Cerebellar nuclear complex (tissue), 1 donor: Measurements from ENCODE around the gene USF1.
"Not testable (repeated sequence)": the region's sequence is repeated elsewhere in the genome, so short reads cannot be mapped to it uniquely, and the experiment has no call there.

ENCODE experiments used
- DNase-seq, 2 experiments: peaks; one replicate each; lab custom pipeline; 2025; lab: John Stamatoyannopoulos, UW

Gene USF1

DNA sequence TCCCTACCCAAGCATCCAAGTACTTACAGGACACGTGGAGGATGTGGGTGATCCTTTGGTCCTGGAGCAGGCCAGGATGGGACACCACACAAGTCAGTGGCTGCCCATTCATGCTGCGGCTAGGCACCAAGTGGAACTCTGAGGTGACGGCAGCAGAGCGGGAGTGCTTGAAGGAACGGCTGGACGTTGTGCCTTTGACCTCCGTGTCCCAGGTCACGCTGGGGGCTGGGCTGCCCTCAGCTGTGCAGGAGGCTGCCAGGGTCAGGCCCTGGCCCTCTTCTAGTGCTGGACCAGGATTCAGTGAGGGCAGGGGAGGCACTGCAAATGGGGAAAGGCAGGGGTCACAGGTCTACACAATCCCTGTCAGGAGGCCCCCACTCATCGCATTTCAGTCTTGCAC lies 31.6 kb upstream of the USF1 start:
- DNase-seq: no peak

DNA sequence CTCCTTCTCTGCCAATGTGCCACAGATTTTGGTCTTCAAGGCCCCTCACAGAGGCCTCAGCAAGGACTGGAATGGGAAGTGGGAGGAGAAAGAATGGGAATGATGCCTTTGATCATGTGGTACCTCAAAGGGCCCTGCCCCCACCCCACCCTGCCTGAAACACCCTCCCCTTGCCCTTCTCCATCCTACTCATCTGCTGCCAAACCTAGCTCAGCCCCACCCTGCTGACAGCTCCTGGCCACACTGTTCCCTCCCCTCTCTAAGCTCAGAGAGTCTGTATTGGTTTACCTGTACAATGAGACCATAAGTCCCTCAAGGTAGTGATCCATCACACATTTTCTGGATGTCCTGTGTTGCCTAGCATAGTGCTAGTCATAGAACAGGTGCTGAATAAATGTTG lies 30.6 kb upstream of the USF1 start:
- no peak for DNase-seq

DNA sequence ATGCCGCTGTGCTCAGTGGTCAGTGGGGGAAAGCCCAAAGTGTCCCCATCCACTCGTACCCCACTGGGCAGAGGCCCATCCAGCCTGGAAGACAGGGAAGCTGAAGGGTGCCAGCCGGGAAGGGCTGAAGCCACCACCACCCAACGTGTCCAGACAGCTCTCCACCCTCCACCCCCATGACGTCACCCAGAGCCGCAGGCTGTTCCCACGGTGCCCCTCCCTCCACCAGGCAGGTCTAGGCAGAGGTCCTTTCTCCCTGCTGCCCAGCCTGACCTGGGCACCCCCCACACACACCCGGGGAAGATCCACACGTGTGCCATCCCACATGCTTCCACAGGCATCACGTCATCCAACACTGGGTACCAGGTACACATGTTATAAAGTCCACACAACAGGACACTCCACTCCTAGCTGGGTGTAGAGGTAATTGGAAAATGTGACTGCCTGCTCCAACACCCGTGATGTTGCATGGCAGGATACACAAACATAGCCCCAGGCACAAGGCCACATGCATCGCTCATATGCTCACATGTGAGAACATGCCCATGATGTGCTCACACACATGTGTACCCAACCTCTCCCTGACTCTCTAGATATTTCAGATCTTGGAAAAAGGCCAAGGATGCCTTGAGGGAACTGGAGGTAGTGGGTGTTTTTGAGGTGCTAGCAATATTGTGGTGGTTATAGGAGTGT lies 29.0 kb upstream of the USF1 start:
- no peak for DNase-seq

DNA sequence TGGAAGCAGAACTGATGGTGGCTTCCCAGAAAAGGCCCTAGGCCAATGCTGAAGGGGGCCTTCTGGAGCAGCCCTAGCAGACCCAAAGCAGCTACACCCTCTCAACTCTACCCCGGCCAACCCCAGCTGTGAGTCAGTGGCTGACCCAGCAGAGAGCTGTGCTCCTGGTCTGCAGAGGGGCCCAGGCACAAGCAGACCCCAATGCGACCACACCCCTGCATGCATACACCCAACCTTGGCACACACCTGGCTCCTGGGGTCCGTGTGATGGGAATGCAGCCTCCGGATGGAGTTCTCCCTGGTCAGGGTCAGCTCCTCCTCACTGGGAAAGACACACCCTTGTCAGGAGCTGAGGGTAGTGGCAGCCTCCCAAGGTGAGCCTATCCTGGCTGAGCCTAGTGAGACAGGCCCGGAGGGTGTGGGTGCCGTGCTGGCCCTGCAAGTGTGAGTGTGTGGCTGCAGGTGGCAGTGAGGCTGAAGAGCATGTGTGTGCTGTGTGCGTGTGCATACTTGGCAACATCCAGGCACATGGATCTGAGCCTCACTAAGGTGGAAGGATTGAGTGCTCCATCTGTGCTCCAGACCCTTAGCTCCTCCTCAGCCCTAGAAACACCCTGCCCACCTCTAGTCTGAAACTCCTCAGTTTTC lies 27.8 kb upstream of the USF1 start:
- no peak for DNase-seq

DNA sequence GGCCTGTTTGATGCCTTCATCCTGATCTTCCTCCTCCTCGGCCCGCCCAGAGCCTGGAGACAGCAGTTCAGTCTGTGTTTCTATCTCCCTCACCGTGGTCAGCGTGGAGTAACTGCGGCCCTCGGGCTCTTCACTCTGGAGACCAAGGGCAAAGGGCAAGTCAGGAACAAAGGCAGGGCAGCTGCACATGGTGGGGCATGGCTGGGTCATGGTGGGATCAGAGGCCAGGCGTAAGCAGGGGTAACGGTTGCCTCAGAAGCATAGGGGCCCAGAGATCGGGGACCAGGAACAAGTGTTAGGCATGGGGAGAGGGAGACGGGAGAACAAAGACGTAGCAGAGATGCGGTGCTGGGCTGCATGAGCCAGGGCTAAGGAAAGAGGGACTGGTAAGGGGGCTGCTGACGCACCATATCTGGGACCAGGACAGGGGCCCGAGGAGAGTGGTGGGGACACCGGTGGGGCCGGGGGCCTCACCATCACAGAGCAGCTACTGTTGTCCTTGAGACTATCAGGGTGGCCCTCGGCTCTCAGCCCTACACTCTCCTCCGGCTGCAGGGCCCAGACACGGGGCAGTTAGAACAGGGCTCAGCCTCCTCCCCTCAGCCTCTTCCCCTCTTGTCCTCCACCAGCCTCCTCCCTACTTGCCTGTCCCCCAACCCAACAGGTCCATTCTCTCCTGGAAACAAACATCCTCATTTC lies 27.1 kb upstream of the USF1 start:
- no peak for DNase-seq

DNA sequence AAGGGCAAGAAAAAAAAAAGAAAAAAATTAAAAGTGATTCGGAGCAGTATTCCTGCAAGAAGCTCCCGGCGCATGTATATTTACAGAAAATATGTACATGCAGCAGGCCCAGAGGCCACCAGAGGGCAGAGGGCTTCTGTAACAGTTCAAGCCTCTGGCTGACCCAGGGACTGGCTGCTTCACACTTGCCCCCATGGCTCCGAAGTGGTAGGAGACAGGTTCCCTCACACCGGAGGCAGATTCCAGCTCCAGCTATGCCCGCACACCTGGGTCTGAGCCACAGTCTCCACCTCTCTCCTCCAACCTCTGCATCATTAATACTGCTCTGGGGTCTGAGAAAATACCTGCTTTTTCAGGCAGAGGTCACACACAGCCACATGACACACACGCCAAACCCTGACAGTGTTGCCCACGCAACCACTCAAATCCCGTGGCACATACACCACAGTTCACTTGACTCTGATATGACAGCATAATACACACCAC lies 26.2 kb upstream of the USF1 start:
- DNase-seq: no peak

DNA sequence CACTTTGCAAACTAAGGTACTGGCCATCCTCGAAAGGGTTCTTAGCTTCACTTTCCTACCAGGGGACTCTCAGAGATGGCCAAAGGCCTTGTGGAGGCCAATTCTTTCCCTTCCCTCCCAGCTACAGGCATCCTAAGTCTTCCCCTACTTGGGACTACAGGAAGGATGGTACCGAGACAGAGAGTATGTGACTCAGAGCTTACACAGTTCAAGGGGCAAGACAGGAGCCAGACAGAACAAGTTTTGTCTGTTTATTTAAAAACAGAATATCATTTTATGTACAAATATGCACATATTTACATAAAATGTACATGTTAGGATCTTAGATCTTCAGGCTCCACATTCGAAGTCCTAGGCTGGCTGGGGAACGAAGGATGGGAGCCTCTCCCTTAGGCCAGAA lies 25.0 kb upstream of the USF1 start:
- DNase-seq: no peak

DNA sequence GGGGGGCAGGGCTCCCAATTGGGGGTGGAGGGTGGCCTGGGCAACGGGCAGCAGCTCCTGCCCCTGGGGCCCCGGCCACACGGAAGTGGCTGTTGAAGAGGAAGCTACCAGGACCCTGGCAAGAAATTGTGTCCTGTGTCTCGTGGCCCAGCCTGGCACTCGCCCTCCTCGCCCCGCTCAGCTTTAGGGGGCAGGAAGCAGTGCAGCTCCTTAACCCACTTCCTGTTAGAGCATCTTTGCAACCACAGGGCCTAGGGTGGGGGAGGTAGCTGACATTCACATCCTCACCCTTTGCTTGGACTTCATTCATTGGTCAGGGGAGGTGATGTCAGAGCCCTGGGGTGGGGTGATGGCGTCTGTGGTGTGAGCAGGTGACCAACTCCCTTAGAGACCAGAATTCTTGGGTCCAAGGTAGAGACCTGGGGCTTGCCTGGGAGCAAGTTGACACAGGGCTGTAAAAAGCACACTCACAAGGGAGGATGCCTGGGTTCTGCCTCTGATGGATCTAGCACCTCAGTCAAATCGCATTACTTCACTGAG lies 24.0 kb upstream of the USF1 start, which contains the start of gene ARHGAP30:
ARHGAP30 (minus strand) TSS at position 161 of the 540 bp plus-strand sequence. CDS start 267 bp downstream, outside the sequence.
- no peak for DNase-seq

DNA sequence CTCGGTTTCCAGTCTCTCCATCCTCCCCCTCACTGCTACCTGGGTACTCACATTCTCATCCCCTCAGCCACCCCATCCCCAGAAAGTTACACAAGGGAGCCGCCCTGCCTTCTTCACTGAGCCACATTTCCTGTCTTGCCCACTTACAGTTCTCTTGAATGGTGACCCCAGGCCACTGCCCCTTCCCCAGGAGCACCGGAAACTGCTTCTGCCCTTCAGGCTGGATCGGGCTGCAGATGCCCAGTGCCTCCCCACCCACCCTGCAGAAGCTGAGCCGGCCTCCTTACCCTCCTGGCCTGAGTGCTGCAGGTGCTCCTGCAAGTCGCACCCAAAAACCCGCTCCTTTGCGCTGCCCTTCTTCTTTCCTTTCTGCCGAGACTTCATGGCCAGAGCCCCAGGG lies 23.5 kb upstream of the USF1 start:
- DNase-seq: no peak

DNA sequence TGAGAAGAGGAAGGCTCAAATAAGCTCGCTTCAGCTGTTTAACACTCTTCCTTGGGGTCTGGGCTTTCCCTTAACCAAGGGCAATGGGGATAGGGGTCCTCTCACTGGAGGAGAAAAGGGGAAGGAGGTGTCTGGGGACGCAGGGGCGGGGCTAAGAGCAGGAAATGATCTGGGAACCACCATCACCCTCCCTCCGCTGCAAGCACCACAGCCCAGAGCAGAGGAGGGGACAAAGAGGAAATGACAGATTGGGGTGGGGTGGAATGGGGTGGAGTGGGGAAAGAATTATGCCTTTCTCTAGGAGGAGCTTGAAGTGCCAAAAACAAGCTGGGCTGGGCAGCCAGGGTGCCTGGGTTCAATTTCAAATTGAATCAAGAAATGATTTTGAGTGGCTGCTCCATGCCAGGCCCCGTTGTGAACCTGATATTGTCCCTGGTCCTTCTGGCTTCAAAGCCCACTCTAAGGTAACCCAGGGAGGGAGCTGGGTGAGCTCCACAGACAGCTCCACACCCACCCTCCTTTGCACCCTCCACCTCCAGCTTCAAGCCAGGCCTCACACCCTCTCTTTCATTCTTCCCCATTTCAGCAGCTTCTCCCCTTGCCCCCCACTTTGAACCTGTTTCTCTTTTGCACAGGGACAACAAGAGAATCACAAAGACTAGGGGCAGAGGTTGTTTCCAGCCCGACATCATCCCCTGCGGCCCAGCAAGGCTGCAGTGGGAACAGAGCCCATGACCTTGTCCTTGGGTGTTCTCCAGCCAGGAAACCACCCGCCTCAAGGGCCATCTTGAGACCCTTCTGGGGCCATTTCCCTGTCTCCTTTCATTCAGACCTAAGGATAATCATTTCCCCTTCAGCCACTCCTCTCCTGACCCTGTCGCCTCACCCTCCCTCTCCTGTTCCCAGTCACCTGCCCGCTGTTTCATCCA lies 22.8 kb upstream of the USF1 start:
- DNase-seq: no peak

DNA sequence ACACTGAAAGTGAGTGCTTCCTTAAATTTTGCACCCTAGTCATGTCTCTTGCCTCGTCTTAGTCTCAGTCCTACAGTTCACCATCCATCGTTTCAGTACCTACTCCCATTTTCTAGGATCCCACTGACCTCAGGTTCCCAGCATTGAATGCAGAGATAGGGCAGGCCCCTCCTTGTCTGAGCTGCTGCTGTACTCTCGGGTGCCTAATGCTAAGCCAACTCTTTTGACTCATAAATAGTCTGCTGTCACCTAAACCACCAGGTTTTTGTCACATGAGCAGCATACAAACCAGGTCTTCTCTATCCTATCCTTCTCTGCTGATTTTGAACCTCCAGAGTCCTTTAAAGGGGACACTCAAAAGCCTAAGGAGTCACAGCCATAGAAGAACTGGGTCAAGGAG lies 20.9 kb upstream of the USF1 start:
- DNase-seq: no peak

DNA sequence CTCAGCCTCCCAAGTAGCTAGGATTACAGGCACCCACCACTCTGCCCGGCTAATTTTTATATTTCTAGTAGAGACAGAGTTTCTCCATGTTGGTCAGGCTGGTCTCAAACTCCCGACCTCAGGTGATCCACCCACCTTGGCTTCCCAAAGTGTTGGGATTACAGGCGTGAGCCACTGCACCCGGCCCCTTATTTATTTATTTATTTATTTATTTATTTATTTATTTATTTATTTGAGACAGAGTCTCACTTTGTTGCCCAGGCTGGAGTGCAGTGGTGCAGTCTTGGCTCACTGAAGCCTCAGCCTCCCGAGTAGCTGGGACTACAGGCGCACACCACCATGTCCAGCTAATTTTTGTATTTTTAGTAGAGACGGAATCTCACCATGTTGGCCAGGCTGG lies 19.9 kb upstream of the USF1 start:
- not testable (repeated sequence) for DNase-seq

DNA sequence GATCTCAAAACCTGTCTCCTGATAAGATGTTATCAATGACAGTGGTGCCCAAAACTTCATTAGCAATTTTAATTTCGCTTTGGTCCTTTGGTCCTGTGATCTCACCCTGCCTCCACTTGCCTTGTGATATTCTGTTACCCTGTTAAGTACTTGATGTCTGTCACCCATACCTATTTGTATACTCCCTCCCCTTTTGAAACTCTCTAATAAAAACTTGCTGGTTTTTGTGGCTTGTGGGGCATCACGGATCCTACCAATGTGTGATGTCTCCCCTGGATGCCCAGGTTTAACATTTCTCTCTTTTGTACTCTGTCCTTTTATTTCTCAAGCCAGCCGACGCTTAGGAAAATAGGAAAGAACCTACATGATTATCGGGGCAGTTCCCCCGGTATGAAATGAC lies 18.2 kb upstream of the USF1 start:
- DNase-seq: not testable (repeated sequence)

DNA sequence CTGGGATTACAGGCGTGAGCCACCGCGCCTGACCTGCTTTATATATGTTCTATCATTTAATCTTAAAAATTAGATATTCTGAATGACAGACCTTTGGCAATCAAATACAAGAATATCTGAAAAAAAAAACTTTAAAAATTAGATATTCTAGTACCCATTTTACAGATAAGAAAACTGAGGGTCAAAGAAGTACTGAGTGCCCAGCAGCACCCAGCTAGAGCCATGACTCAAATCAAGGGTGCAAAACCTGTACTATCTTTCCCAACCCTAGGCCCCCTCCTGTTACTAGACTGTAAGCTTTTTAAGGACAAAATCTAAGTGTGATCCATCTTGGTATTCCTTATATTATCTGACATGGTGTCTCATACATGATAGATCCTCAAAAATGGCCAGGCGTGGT lies 15.6 kb upstream of the USF1 start:
- DNase-seq: no peak

DNA sequence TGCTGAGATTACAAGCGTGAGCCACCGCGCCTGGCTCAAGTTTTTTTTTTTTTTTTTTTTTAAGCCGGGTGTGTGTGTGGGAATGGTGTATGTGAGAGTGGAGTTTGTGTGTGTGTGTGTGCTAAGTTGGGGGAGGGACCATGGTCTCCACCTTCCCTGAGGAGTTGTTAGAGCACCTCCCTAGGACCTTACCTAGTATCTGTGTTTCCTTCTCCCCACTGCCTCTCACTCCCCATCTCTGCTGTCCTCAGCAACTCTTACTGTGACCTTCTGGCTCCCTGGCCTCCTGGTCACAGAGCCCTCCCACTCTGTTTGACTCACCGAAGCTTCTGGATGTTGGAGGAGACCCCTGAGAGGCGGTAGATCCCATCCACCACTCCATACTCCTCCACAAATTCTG lies 13.5 kb upstream of the USF1 start:
- DNase-seq: no peak

DNA sequence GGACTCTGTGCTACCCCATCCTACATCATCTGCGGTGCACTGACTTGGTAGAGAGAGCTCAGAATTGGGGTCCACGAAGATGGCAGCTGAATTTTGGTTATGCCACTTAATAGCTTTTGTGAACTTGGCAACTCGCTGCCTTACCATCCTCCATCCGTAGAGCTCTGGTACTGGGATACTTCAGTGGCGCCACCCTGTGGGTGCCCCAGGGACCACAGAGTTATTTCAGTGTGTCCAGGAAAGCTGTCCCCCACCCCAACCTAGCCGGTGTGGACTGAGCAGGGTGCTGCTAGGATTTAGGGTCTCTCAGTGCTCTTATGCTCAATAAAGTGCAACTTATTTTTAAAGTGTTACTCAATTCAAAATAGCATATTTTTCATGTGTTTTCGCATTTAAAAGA lies 9.0 kb upstream of the USF1 start:
- no peak for DNase-seq

DNA sequence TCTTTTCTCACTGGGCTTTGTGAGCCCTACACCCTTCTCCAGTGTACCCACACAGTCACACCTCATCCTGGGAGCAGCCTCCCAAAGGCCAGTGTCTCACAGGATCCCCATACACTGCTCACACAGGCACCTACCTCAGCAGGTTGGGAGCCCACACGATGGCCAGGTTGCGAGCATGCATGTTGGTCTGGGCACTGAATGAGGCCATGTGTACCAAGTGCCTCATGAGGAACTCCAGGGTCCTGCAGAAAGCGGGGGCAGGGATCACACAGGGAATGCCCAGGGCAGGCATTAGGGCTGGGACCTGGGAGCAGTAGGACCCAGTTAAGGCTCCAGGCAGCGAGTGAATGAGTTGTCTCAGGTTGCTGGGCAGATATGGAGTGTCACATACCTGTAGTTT lies 8.5 kb upstream of the USF1 start:
- no peak for DNase-seq

DNA sequence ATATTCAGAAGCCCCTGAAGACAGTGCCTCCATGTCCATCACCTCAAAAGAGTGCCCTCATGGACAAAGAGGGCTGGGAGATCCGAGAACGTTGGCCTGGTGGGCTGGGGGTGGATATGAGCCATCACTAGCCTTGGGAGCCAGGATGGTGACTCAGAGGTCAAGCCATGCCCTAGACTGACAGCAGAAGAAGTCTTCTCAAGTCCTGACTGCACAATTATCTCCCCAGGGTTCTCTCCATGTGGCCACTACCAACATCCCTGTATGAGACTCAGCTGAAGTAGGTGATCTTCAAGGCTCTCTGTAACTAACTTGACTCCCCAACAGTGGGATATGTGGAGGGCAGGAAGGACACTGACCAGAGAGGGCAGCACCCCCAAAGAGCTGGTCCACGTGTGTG lies 7.1 kb upstream of the USF1 start:
- DNase-seq: no peak

DNA sequence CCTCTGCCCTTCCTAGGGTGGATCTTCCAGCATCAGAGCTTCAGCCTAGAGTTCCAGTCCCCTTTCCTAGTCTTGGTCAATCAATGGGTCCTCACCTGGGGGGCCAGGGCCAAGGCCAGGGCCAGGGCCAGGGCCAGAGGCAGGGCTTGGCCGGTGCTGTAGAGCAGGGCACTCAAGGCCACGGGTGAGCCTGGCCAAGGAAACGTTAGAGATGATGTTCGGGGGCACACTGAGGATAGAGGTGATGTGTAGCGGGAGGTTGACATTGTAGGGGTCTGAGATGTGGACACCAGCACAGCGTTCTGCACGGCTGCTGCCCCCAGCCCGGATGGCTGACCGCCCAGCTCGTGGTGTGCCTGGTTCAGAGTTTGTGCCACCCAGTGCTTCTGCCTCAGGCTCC lies 5.4 kb upstream of the USF1 start:
- no peak for DNase-seq

DNA sequence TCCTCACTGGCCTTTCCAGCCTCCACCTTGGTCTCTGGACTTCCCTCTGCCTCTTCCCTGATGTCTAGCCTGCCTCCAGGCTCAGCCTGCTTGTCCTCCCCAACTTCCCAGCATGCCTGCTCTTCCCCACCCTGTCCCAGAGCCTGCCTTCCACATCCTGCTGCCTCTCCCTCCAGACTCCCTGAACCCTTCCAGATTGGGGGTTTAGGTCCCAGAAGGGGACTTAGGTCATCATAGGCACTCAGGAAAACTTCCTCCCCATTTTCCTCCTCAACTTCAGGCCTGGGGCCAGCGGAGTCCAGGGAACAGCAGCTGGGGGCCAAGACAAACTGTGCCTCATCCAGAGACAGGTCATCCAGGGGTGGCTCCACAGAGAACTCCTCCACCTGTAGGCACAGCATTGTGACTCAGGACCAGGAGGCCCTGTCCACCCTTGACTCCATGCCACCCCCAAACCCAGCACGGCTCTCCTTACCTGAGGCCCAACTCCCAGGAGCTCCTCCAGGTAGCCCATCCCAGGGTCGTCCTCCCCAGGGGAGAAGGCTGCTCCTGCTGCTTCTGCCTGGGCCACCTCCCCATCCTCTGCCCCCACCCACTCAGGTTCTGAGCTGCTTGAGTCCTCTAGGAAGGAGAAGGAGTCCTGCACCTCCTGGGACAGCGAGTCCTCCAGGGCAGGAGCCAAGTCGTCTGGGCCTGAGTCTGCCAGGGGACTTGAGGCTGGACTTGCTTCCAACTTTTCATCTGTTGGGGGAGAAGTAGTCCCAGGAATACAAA lies 3.4 kb upstream of the USF1 start:
- no peak for DNase-seq
